Keratinocyte (primary cell): ENCODE results near the gene LGALS7. TPM values are rescaled to one million over a fixed set of nuclear protein-coding genes. Genes with fewer than 3 reads are reported as not detected.

Experiments used
- DNase-seq: peaks from one replicate; pipeline ENCODE4 v3.0.0-alpha.2; 2011; ENCODE audit warnings: low read depth, missing footprints, low spot score
- FAIRE-seq: peaks from 2 replicates; lab custom pipeline; 2011; peaks lifted over from hg19 to GRCh38; lab: Jason Lieb, UNC
- H2AFZ ChIP-seq: 2 replicates; pipeline ENCODE4 v1.6.0; 2012; ENCODE audit warnings: low read length, control low read depth, inconsistent platforms; ENCODE audit not compliant: control insufficient read depth
- H3K27ac ChIP-seq: 2 replicates; pipeline ENCODE4 v1.5.1; 2011; ENCODE audit warnings: low read length; ENCODE audit not compliant: control insufficient read depth, insufficient read depth
- H3K27me3 ChIP-seq: 3 replicates; pipeline ENCODE4 v1.6.0; 2011; ENCODE audit warnings: low read length; ENCODE audit not compliant: control insufficient read depth, insufficient read depth; ENCODE audit errors: extremely low read depth
- H3K36me3 ChIP-seq, 2 experiments: 2 replicates in 1 of 2; 3 replicates in 1 of 2; pipeline ENCODE4 v1.5.1; 2011; ENCODE audit warnings: low read length in 2 of 2, mild to moderate bottlenecking in 1 of 2; ENCODE audit not compliant: control insufficient read depth in 2 of 2, insufficient read depth in 2 of 2; ENCODE audit errors: extremely low read depth in 1 of 2
- H3K4me1 ChIP-seq: 3 replicates; pipeline ENCODE4 v1.5.1; 2011; ENCODE audit warnings: low read length; ENCODE audit not compliant: control insufficient read depth, insufficient read depth; ENCODE audit errors: extremely low read depth
- H3K4me2 ChIP-seq: 3 replicates; pipeline ENCODE4 v1.6.0; 2011; ENCODE audit warnings: low read depth, low read length; ENCODE audit not compliant: control insufficient read depth, insufficient read depth; ENCODE audit errors: extremely low read depth
- H3K4me3 ChIP-seq, 3 experiments: fragments of 200-600 bp in 1 of 3; sonication (generic) in 1 of 3; 2 replicates in 2 of 3; 3 replicates in 1 of 3; pipeline ENCODE4 v1.5.1; 2011 to 2016; ENCODE audit warnings: low read length in 3 of 3, mild to moderate bottlenecking in 3 of 3, control low read depth in 2 of 3, inconsistent platforms in 1 of 3, low read depth in 1 of 3, mixed read lengths in 1 of 3, mixed run types in 1 of 3, moderate library complexity in 1 of 3; ENCODE audit not compliant: control insufficient read depth in 2 of 3, insufficient read depth in 2 of 3; ENCODE audit errors: extremely low read depth in 1 of 3
- H3K79me2 ChIP-seq: 2 replicates; pipeline ENCODE4 v1.6.0; 2012; ENCODE audit warnings: low read length; ENCODE audit not compliant: control insufficient read depth, insufficient read depth
- H3K9ac ChIP-seq: 3 replicates; pipeline ENCODE4 v1.6.0; 2011; ENCODE audit warnings: low read length; ENCODE audit not compliant: control insufficient read depth, insufficient read depth; ENCODE audit errors: extremely low read depth
- H3K9me1 ChIP-seq: 3 replicates; pipeline ENCODE4 v1.6.0; 2011; ENCODE audit warnings: low read length; ENCODE audit not compliant: control insufficient read depth, insufficient read depth; ENCODE audit errors: extremely low read depth
- H3K9me3 ChIP-seq: 2 replicates; pipeline ENCODE4 v1.5.1; 2012; ENCODE audit warnings: low read depth, low read length; ENCODE audit not compliant: control insufficient read depth
- H4K20me1 ChIP-seq: 3 replicates; pipeline ENCODE4 v1.6.0; 2011; ENCODE audit warnings: low read length; ENCODE audit not compliant: control insufficient read depth, insufficient read depth; ENCODE audit errors: extremely low read depth
- CTCF ChIP-seq, 3 experiments: IDR thresholded peaks in 1 of 3; conservative IDR thresholded peaks in 1 of 3; optimal IDR thresholded peaks in 1 of 3; 2 replicates in 2 of 3; 3 replicates in 1 of 3; pipeline versions ENCODE3 to v1.5.1; 2011; ENCODE audit warnings: low read length in 3 of 3, mild to moderate bottlenecking in 3 of 3, moderate library complexity in 2 of 3, control low read depth in 1 of 3, inconsistent platforms in 1 of 3; ENCODE audit not compliant: insufficient read depth in 2 of 3; ENCODE audit errors: extremely low read depth in 1 of 3
- EZH2 ChIP-seq: IDR thresholded peaks from one replicate; pipeline ENCODE4 v1.6.1; 2012; ENCODE audit warnings: inconsistent platforms, mild to moderate bottlenecking, low read length, moderate library complexity
- dilution Hi-C: fragments of 300-500 bp; cut with MboI; formaldehyde crosslinking; loops from one replicate; pipeline ENCODE4 v1.7.0; 2020; ENCODE audit warnings: low sequenced_read_pairs; ENCODE audit not compliant: extremely low pct_ligation_motif_present
- polyA plus RNA-seq, 5 experiments: library from polyadenylated mRNA; depleted of rRNA in 3 of 5; stranded (reverse) in 3 of 5; stranded (forward) in 1 of 5; unstranded in 1 of 5; fragments of >200 nt; gene quantifications; 1 replicate in 1 of 5; 2 replicates in 3 of 5; 3 replicates in 1 of 5; pipeline versions ENCODE4 v1.2.1 to v1.2.3, GENCODE V29; 2011 to 2012; ENCODE audit warnings: missing spikeins in 2 of 5, low read depth in 1 of 5, low replicate concordance in 1 of 5

LGALS7 gene
- polyA plus RNA-seq, 1 donor (not counting 4 experiments of a cell fraction or from before 2014, with no cell fraction given) = 9.1 TPM

- H3K79me2 ChIP-seq = no peaks in the 10 kb centered on the region
- H3K9ac ChIP-seq = no peak overlapping the region
- H3K9me1 ChIP-seq = no peaks in the 10 kb centered on the region
- H2AFZ ChIP-seq = no peak overlapping the region
- no peak overlapping the region for H3K27ac ChIP-seq
- no peak overlapping the region for H3K4me3 ChIP-seq
- H3K36me3 ChIP-seq = no peaks in the 10 kb centered on the region
- dilution Hi-C loops = no loop called here
- H3K27me3 ChIP-seq = no peaks in the 10 kb centered on the region
- H4K20me1 ChIP-seq = no peaks in the 10 kb centered on the region
- TF ChIP-seq EZH2 = no peak
- TF ChIP-seq CTCF (optimal IDR thresholded peaks at IDR 0.05 in 1 of 3, IDR thresholded peaks at IDR 0.05 in 1 of 3, conservative IDR thresholded peaks at IDR 0.05 in 1 of 3; ENCODE audit: extremely low read depth in 1 of 3, insufficient read depth in 2 of 3, low read length in 3 of 3) = no peak
- no peak for FAIRE-seq
- H3K4me2 ChIP-seq = no peak overlapping the region
- DNase-seq = no peak
- H3K9me3 ChIP-seq = no peaks in the 10 kb centered on the region
- peaks cover 10% of the 10 kb centered on the region for H3K4me1 ChIP-seq
These were observed 31.6 kb downstream of the LGALS7 start for GRCh38 chr19:38741670-38742069.

- dilution Hi-C loops = no loop called here
- no peak for FAIRE-seq
These were observed 32.4 kb downstream of the LGALS7 start for GRCh38 chr19:38740932-38741331.

More at GRCh38 chr19:38740932-38741331, 32.4 kb downstream of the LGALS7 start:
- Histone ChIP-seq H3K4me1 (peaks cover 10% of the 10 kb centered on the region), H3K27me3 (no peaks in the 10 kb centered on the region), H3K9ac (no peak overlapping the region), H3K9me1 (no peaks in the 10 kb centered on the region), H3K36me3 (no peaks in the 10 kb centered on the region), H4K20me1 (no peaks in the 10 kb centered on the region), H3K4me3 (no peak overlapping the region), H3K4me2 (no peak overlapping the region), H3K79me2 (no peaks in the 10 kb centered on the region), H3K9me3 (no peaks in the 10 kb centered on the region), H3K27ac (no peak overlapping the region), H2AFZ (no peak overlapping the region)
- DNase-seq = no peak
- TF ChIP-seq EZH2 (no peak), CTCF (optimal IDR thresholded peaks at IDR 0.05 in 1 of 3, IDR thresholded peaks at IDR 0.05 in 1 of 3, conservative IDR thresholded peaks at IDR 0.05 in 1 of 3; ENCODE audit: extremely low read depth in 1 of 3, insufficient read depth in 2 of 3, low read length in 3 of 3) (no peak)
